Measurements from ENCODE around the gene MTHFR.

Gene MTHFR

GRCh38 chr1:11796036-11796828 is 9.5 kb downstream of the MTHFR start:
- peak; percentile 53 for DNase-seq

DNA sequence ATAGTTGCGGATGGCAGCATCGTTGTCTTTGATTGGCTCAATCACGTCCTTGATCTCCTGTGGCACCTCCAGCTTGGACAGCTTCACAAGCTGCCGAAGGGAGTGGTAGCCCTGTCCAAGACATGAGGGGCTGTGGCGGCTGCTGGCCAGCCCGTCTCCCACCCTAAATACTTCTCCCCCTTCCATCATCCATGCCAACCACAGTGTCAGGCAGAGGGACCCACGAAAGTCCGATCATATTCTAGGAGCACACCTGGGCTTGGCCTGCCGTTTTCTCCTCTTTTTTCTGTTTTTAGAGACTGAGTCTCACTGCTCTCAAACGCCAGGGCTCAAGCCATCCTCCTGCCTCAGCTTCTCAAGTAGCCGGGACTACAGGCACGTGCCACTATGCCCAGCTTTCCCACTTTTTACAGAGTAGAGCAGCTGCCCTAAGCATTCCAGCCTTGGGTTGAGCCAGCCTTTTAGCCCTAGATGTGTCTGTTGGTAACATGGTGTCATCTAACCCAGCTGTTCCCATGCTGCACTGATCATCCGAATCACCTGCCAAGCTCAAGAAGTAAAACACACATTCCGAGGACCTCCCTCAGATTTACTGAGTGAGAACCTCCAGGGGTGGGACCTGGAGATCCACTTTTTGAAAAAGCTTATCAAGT is 10.4 kb downstream of the MTHFR start:
- no peak for DNase-seq

GRCh38 chr1:11794446-11795237 is 11.1 kb downstream of the MTHFR start:
- DNase-seq: no peak

- DNase-seq: no peak
Measured at GRCh38 chr1:11793819-11794218, 11.9 kb downstream of the MTHFR start.

GRCh38 chr1:11792106-11792505 is 13.7 kb downstream of the MTHFR start:
- no peak for DNase-seq

DNA sequence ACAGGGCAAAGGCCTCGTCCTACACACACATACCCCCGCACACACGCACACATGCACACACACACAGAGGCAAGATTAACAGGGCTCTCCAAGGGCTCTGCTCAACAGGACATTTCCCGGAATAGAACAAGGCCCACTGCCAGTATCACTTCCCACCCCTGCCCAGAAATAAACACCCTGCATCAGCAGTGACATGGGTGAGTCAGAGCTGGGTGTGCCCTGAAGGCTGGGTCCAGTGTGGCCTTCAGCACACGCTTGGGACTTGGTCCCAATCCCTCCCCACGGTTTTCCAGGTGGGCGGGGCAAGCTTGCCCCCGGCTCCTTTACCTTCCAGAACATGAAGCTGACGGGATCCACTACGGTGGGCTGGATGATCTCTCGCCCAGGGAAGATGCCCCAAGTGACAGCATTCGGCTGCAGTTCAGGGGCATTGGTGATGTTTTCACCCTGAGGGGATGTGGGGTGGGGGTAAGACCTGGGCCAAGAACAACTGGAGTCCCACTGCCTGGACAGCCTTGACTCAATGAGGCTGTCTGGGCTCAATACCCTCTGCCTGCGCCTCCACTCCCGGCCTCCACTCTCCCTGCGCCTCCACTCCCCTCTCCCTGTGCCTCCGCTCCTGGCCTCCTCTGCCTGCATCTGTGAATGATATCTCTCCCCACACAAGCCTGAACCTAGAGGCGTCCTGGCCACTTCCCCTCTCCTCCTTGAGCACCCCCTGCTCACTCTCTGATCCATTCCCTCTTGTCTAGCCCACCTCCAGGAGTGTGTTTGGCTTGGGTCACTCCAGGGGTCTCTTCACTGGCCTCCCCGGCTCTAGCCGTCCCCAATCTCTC is 14.7 kb downstream of the MTHFR start:
- peak; percentile 97 for DNase-seq

GRCh38 chr1:11790101-11790879 is 15.5 kb downstream of the MTHFR start:
- DNase-seq: no peak

GRCh38 chr1:11789126-11790067 is 16.4 kb downstream of the MTHFR start:
- no peak for DNase-seq

- DNase-seq: no peak
Measured at GRCh38 chr1:11788549-11789053, 17.2 kb downstream of the MTHFR start.

- DNase-seq: no peak
Measured at GRCh38 chr1:11787804-11788436, 17.8 kb downstream of the MTHFR start.

GRCh38 chr1:11787251-11787803 is 18.4 kb downstream of the MTHFR start:
- DNase-seq: no peak

- DNase-seq: no peak
Measured at GRCh38 chr1:11786168-11786567, 19.6 kb downstream of the MTHFR start.

- DNase-seq: peak; percentile 67
Measured at GRCh38 chr1:11784993-11785769, 20.6 kb downstream of the MTHFR start.

DNA sequence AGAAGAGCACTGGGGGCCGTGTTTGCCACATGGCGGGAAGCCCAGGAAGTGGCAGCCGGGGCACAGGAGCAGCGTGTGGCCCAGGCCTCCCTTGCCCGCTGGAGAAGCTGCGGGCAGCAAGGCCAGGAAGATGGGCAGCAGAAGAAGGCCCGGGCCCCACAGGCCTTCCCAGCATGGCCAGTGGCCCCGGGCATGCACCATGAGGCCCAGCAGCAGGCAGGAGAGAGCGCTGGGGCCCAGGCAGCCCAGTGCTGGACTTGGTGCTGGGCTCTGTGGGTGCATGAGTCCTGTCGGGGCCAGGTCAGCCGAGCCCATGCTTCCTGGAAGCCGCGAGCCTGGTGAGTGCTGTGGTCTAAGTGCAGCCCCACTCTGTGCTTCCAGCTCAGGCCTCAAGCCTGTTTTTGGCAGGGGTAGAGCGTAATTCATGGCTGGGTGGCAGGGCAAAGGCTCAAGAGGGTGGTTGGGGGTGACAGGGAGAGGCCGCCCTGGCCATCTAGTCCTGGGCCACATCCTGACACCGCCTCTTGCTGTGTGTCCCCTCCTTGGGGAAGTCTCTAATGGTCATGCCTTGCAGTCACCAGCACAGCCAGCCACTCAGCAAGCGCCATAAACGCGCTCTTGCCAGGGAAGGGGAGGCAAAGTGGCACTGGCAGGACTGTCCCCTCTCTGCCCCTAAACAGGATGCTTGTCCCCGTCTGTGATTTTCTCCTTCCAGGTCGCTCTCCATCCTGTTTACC is 21.3 kb downstream of the MTHFR start:
- no peak for DNase-seq

DNA sequence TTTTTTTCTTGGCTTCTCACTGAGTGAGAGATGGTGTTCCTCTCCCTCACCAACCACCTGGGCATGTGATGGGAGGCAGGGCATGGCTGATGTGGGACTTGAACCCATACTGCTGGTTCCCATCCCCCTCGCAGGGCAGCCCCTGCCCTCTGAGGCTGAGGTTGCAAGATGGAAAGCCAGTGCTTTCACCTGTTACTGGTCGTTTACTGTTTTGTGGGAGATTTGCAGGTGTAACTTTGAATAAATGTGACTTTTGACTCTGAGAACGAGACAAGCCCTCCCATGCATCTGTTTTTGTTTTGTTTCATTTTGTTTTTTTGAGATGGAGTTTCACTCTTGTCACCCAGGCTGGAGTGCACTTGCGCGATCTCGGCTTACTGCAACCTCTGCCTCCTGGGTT is 22.2 kb downstream of the MTHFR start:
- DNase-seq: no peak

DNA sequence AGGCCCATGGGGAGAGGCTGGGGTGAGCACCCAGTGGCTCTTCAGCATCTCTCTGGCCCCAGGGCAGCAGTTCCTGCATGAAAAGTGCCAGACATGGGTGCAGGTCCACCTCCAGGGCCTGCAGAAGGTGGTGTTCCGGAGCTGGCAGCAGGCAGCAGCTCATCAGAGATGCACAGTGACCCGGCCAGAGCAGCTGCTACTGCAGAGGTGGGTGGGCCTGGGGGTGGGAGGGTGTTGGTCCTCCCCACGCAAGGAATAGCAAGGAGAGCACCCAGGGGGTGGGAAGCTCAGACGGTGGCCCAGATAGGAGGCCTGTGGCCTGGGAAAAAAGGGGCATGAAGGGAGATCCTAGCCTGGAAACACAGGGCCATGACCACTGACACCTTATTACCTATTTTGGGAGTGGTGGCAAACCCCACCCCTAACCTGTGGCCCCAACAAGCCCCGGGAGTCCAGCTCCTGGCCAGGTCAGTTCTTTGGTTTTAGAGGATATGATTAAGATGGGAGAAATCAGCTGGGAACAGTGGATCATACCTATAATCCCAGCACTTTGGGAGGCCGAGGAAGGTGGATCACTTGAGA is 23.5 kb downstream of the MTHFR start:
- DNase-seq: no peak

- no peak for DNase-seq
Measured at GRCh38 chr1:11781297-11781696, 24.5 kb downstream of the MTHFR start.

All from suppressor macrophage treated with lipopolysaccharide for 4 hours (primary cell).